Measurements from ENCODE around the gene SLC7A10.
A peak's percentile ranks its signal among the peaks of the same experiment; 100 is the strongest.
"Not testable (repeated sequence)": the region's sequence is repeated elsewhere in the genome, so short reads cannot be mapped to it uniquely, and the experiment has no call there.

The SLC7A10 gene

DNA sequence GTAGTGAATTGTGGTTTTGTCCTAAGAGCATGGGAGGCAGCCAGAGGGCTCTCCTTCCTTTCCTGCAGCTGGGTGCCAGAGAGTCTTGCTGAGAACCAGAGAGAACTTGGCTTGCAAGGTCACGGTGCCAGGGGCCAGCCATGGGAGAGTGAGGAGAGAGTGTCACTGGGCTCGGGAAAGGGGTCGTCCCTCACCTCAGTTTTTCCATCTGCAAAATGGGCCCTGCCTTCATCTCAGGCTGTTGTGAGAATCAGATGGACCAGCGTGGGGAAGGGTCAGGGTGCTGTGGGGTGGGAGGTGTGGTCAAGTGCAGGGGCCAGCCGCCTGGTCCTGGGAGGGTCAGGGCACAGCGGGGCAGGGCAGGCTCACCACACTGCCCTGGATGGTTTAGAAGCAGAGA is 24.2 kb downstream of the SLC7A10 start:
- DNase-seq, result no peak

DNA sequence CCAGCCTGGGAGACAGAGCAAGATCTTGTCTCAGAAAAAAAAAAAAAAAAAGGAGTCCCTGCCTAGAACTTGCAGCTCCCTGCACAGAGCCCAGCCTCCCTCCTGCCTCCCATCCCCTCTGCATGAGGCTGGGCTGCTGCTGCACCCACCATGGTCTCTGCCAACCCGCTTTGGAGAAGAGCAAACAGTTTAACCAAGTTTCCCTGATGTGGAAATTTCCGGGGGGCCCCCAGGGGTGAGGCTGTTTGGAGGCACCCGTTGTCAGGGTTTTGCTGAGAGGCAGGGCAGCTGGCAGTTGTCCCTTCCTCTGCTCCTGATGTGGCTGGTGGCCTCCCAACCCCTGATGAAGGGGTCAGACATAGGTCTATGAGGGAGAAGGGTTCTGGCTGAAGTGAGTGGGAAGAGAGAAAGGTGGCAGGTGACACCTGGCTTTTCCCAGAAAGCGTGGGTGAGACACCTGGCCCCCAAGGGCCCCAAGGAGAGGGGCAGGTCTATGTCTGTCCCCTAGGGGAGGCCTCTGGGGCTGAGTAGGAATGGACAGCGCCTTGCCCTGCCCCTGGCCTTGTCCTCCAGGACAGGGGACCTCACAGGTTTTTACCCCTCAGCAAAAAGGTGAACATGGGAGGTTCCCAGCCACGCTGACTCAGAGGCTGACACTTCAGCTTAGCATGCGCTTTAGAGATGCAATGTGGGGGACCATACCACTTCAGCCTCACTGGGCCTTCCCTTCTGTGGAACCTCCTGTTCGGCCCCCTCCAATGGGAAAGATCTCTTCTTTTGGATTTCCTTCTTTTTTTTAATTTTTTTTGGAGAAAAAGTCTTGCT is 26.0 kb downstream of the SLC7A10 start:
- DNase-seq, result no peak

DNA sequence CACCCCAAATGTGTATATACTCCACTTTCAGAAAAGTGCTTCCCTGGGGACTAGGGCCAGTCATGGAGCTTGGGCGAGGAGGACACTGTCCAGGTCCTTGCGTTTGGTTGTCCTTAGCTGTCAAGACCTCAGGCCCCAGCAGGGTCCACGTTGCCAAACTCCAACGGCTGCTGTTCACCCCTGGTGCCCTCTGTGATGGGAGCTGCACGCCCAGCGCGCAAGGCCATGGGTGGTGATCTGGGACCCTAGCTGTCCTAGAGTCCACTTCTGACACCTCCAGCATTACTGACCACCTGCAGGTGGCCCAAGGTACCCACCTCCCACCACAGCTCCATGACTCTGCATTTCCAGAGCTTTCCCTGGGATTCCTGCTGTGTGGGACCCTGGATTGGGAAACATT is 27.5 kb downstream of the SLC7A10 start:
- no peak for DNase-seq

DNA sequence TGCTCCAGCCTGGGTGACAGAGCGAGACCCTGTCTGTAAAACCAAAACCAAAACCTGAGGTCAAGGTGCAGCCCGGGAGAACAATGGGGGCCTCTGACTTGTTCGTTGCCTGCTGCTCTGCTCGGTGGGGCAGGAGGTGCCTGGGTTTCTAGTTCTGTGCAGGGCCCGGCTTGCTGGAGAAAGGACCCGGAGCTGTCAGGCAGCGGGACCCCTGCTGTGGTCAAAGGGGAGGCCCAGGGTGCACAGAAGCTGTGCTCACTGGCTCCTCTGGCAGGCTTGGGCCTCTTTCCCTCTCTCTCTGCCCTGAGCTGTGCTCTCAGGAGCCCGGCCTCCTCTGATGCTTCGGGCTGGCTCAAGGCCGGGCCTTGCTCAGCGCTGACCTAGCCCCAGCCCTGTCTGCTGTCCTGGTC is 28.1 kb downstream of the SLC7A10 start:
- DNase-seq, result no peak

DNA sequence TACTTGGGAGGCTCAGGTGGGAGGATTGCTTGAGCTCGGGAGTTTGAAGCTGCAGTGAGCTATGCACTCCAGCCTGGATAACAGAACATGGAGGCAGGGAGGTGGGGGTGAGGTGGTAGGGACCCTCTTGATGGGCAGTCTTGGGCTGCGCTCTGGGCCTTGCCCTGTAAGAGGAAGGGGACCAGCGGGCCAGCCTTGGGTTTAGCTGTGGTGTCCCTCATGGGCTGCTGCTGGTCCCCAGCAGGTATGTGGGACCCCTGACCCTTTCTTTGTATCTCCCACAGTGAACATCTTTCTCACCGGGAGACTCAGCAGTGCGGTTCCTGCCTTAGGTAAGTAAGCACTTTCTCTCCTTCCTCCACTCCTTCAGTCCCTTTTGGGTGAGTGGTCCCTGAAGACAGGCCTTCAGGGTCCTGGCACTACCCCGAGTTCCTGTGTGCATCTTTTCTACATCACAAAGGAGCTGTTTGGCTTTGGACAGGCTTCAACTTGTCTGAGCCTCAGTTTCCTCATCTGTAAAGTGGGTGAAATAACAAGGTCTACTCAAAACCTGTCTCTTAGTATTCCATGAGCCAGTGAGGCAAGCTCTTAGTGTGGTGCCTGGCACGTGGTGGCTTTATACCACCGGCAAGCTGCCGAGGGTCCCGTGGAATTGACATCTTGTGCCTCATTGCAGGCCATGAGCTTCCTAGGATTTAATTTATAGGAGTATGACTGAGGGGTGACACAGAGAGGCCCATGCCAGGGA is 29.0 kb downstream of the SLC7A10 start:
- DNase-seq, result no peak

DNA sequence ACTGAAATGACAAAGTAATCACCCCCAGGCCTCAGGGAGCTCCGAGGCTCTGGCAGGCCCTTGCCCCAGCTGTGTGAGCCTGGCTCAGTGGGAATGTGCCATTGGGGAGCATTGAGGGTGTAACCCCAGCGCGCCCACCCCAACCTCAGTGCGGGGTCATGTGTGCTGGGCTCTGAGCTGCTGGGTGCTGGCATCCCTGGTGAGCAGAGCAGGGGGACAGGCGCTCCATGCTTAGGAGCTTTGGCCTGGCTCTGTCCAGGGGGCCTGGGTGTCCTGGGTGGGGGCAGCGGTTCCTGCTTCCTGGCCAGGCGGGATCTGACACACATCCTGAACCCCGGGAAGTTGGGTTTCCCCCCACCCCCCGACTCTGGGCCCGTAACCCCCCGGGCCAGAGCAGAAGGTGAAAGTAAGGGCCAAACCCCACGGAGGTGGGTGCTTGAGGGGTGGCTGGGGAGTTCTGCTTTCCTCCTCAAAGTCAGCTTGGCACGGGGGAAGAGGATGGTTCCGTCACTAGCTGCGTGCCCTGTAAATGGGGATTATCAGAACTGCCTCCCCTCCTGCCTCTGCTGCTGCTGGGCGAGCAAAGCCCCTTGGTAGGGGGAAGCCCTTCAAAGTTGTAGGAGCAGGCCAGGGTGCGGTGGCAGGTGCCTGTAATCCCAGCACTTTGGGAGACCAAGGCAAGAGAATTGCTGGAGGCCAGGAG is 29.9 kb downstream of the SLC7A10 start:
- DNase-seq, result no peak

DNA sequence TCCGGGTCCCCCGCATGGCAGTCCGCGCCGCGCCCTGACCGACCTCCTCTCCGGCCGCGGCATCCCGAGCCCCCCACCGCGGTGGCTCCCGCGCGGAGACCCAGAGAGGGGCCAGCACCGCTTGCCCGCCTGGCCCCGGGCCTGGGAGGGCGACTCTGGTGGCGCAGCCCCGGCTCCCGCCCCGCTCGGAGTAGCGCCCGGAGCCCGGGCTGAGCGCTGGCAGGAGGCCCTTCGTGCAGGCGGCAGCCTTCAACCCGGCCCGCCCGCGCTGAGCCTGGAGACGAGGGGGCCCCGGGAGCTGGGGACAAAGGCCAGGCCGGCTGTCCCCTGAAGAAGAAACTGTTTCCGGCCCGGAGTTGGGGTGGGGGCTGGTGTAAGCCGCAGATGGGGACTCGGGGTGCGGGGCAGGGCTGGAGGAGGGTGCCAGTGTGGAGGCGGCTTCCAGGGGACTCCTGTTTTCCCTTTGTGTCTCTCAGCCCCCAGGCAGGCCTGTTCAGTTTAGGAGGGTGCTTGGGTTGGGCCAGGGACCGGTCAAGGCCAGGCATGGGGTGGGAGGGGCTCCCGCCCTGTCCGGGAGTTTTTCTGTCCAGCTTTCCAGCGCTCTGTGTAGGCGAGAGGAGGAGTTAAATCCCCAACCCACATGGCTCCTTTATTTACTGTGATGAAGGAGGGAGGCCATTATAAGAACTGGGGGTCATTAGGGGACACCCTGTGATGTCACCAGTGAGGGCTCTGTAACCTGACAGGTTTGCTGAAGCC is 30.6 kb downstream of the SLC7A10 start:
- no peak for DNase-seq

DNA sequence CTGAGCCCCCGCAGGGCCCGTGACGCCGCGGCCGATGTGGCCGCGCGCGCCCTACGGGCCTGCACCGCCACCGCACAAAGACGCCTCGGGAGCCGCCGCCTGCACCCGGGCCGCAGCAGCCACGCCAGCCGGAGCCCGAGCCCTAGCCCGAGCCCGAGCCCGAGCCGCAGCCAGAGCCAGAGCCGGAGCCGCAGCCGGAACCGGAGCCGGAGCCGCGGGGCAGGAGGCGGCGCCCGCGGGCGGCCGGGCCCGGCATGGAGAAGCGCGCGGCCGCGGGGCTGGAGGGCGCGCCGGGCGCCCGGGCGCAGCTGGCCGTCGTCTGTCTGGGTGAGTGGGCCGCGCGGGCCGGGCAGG is 31.1 kb downstream of the SLC7A10 start:
- DNase-seq, result no peak

DNA sequence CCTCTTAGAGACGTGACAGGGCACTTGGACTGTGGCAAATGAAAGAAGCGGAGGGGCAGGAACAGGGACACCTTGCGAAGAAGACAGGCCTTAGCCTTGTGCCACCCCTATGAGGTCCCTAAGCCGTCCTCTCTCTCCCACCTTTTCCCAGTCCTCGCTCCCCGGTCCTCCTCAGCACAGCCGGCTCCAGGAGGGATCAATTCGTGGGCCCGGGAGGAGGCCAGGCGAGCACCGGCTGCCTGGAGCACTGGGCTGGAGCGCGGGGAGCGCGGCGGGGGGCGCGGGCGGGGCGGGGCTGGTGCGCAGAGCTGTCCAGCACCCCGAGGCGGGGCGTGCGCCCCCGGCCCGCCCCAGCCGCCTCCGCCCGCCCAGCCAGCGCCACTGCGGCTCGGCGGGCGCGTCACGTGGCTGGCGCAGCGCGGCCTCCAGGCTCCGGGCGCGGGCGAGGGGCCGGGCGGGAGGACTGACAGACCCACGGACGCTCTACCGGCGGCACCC is 31.7 kb downstream of the SLC7A10 start, which contains the start of gene LRP3:
LRP3 (plus strand) TSS at position 466 of the 498 bp plus-strand sequence. CDS start 456 bp downstream, outside the sequence.
- DNase-seq, result no peak

DNA sequence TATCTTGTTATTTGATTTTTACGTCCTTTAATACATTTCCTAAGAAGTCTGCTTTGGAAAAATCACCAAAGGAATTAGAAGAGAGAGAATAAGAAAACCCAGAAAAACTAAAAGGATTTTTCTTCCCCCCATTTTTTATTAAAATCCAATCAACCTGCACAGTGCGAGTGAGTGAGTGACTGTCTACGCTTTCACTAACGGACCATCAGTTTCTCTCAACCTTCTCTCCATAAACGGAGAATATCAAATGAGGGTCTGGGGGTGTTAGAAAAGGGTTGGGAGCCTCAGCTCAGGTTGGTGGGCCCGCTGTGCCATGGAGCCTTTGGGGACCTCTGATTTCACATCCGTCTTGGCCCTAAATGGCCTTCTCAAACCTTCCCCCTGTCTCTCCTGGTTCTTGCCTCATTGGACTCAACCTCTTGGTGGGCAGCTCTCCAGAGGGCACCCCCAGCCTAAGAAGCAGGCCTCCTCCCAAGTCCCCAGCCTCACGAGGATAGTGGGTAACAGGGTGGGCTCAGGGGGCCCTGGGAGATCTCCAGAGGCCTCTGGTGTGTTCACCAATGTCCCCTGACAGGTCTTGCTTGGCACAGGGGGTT is 32.3 kb downstream of the SLC7A10 start:
- DNase-seq, result no peak

DNA sequence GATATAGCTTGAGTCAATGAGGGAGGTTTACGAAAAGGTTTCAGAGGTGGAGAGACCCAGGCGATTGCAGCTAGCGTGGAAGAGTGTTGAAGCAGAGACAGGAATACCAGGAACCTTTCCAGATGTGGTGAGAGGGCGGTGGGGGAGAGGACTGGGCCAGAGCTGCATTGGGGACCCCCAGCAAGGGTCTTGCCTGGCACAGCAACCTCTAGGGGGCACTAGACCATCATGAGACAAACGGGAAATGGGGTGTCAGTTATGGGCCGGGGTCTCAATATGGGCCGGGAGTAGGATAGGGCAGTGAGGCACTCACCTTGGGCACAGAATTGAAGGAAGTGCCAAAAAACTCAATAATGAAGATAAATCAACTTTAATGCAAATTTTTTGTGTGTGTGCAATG is 33.6 kb downstream of the SLC7A10 start:
- DNase-seq, result no peak

DNA sequence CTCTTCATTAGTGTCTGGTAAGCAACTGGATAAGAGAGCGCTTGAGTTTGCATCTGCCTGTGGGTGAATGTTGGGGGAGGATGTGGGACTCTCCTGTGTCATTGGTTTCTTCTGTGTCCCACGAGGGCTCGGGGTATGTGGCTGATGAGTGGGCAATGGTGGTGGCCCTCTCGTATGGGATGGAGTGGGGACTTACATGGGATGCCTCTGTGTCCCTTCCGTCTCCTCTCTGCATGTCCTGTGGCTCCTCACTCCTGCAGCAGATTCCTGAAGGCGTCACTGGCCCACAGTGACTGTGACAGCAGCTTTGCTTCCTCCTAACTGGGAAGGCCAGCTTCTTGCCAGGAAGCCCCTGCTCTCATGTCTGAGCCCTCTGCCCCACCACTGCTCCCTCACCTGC is 34.1 kb downstream of the SLC7A10 start:
- no peak for DNase-seq

DNA sequence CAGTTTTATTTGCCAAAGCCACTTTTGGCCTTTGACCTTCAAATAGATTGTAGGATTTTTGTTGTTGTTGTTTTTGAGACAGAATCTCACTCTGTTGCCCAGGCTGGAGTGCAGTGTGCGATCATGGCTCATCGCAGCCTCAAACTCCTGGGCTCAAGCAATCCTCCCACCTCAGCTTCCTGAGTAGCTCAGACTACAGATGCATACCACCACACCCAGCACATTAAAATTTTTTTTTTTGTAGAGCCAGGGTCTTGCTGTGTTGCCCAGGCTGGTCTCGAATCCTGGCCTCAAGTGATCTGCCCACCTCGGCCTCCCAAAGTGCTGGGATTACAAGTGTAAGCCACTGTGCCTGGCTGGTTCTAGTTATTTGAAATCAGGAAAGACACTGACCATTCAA is 34.6 kb downstream of the SLC7A10 start:
- DNase-seq, result not testable (repeated sequence)

DNA sequence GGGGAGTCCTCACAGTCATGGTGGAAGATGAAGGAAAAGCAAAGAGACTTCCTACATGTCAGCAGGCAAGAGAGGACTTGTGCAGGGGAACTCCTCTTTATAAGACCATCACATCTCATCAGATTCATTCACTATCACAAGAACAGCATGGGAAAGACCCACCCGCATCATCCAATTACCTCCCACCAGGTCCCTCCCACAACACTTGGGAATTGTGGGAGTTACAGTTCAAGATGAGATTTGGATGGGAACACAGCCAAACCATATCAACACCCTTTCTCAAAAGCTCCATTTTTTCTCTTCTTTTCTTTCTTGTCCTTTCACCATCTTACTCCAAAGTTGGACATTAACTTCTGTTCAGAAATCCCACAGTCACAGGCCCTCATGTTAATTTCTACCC is 36.2 kb downstream of the SLC7A10 start:
- DNase-seq, result no peak

DNA sequence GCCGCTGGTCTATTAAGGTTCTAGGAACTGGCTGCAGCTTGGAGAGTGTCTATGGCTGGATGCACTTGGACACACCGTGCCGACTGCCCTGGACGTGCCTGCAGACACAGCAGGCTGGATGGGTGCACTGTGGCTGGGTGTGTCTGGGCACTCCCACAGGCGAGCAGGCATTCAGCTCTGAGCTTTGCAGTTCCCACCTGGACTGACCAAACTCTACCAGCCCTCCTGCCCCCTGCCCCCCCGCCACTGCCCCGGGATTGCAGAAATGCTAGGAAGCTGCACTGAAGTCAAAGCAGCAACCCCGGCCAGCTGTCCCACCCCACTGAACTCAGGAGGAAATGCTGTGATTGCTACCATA is 38.5 kb downstream of the SLC7A10 start:
- DNase-seq, result no peak

DNA sequence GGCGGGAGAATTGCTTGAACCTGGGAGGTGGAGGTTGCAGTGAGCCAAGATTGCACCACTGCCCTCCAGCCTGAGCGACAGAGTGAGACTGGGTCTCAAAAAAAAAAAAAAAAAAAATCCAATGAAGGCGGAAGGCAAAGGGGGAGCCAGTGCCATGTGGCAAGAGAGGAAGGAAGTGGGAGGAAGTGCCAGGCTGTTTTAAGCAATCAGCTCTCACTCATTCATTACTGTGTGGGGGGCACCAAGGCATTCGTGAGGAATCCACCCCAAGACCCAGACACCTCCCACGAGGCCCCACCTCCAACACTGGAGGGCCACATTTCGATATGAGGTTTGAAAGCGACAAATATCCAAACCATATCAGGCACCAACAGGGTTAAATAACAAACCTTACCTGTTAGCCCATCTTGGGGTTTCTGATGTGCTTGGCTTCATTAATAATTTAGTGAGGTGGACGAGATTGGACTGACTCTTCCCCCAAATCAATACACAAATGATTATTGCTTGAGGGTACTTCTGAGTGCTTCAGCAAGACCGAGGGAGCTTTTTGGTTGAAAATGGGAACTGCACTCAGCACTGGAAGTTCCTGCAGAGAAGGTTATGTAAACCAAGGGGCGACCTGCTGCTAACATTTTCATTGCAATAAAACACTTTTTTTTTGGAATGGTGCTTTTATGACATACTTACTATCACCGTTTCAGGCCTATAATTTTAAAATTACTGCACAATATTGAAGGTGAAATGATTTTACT is 39.0 kb downstream of the SLC7A10 start:
- no peak for DNase-seq

DNA sequence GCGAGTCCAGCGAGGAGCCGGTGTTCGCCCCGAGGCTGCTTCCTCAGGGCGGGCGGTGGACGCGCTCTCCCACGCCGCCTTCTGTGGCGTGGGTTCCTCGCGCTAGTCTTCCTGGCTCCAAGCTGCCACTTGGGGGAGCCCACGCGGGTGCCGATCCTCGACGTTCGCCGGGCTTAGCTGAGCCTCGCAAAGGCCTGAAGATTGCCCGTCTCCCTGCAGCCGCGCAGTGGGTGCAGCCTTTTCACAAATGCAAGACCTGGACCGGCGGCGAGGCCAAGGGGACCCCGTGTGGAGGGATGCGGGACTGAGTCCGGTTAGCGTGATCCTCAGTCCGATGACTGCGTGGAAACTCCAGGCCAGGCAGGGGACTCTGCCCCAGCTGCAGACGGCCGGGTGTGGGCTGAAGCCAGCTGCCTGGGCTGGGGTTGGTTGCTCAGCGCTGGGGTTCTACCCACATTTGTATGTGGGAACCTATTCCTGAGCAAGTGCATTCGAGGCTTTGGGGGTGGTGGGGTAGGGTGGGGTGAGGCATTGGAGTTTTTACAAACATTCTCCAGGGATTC is 48.2 kb downstream of the SLC7A10 start:
- no peak for DNase-seq

DNA sequence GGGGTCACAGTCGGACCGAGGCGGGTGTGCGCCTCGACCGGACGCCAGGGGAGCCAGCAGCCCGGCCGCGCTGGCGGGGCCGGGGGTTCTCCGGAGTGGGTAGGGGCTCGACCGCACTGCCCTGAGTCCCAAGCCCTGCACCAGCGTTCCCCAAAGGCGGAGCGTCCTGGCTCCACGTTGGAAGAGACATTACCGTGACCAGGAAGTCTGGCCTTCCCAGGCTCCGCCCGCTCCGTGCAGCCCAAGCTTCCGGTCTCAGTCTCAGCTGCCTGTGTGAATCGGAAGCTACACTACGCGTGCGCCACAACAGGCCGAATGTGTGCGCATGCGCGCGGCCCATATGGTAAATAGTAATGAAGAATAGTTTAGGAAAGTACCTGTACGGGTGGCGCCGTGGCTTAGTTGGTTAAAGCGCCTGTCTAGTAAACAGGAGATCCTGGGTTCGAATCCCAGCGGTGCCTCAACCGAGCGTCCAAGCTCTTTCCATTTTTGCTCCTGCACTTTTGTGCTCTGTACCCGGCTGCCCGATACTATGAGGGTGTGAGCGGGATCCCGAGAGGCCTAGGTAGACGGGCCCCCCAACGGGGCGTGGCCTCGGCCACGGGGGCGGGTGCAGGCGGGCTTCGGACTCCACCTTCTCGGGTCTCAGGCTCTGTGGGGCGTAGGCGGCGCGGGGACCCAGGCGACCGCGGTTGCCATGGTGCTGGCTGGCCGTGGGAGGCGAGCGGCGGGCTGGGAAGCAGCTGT is 48.8 kb downstream of the SLC7A10 start:
- DNase-seq, result peak; percentile 81

DNA sequence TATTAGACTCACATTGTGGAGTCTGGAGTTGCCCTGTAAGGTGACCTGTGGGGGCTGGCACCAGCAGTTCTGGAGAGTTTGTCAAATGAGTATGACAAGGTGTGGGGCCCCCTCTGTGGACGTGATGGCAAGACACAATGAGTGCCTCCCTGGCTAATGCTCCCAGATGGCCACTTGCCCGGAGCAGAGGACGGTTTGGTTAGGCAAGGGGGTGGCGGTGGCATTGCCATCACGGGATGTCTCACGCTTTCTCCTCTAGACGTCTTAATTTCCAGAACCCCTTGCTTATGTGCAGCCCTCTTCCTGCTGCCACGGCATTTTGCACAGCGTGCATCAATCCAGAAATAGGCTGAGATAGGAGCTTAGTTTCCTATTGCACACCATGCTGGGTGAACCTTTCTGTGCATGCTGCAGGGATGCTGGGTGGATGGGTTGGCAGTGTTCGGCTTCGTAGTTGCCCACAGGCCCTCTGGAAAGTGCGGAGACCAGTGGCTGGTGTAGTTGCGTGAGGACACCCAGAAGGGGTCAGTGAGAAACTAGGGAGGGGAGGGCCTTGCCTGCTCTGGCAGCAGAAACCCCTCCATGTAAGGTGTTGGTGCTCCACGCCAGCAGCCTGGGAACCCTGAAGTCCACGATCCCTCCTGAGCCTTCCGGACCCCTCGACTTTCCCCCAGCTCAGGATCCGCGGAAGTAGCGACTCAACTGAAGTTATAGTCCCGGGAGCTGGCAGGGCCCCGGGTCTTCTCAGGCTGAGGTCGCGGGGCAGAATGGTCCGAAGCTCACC is 49.6 kb downstream of the SLC7A10 start:
- DNase-seq, result no peak
